SK-N-MC (cell line): ENCODE data around the gene GINS1.

Experiments used
- EZH2 ChIP-seq: fragments of 200-600 bp; sonication (generic); IDR thresholded peaks from one replicate; pipeline ENCODE4 v1.6.1; 2017; ENCODE audit warnings: antibody characterized with exemption
- POLR2AphosphoS5 ChIP-seq: IDR thresholded peaks from 2 replicates; pipeline ENCODE4 v1.6.1; 2012; ENCODE audit warnings: mild to moderate bottlenecking, low read depth, low read length, borderline replicate concordance

- TF ChIP-seq POLR2AphosphoS5 (no peak), EZH2 (no peak)
Measured at GRCh38 chr20:25487306-25487705, 79.8 kb downstream of the GINS1 start.
